Ovary (tissue), 9 donors: Measurements from ENCODE around the gene EXOC3. TPM values are rescaled to one million over a fixed set of nuclear protein-coding genes. Genes with fewer than 3 reads are reported as not detected.

Experiments
- DNase-seq, 5 donors: peaks; one replicate each; pipeline ENCODE4 v3.0.0-alpha.2; 2019 to 2020
- H3K27ac ChIP-seq, 2 donors: fragments of 200-600 bp; one replicate each; pipeline versions ENCODE4 v1.5.1 to v1.8.0; 2019 to 2022
- H3K27me3 ChIP-seq: fragments of 200-600 bp; one replicate; pipeline ENCODE4 v1.8.0; 2022
- H3K36me3 ChIP-seq: fragments of 200-600 bp; sonication (generic); one replicate; pipeline ENCODE4 v1.5.1; 2019
- H3K4me1 ChIP-seq: one replicate; pipeline ENCODE4 v1.8.1; 2013; ENCODE audit warnings: mild to moderate bottlenecking, moderate library complexity; ENCODE audit not compliant: insufficient read depth
- H3K4me3 ChIP-seq: fragments of 200-600 bp; sonication (generic); one replicate; pipeline ENCODE4 v1.5.1; 2017
- H3K9me3 ChIP-seq, 2 donors: fragments of 200-600 bp in 1 of 2; sonication (generic) in 1 of 2; one replicate each; pipeline versions ENCODE4 v1.5.1 to v1.8.1; 2013 to 2019; ENCODE audit warnings: mild to moderate bottlenecking in 1 of 2, moderate library complexity in 1 of 2
- EP300 ChIP-seq: sonication (generic); formaldehyde crosslinking; IDR thresholded peaks from one replicate; pipeline ENCODE4 v1.6.1; 2017; ENCODE audit warnings: antibody characterized with exemption
- POLR2A ChIP-seq: fragments of 450-650 bp; IDR thresholded peaks from one replicate; pipeline ENCODE4 v1.6.1; 2017; ENCODE audit warnings: antibody characterized with exemption, mild to moderate bottlenecking, moderate library complexity
- WGBS, 3 donors: extraction: QIAGEN DNeasy Blood & Tissue Kit in 1 of 3; methylation state at CpG; one replicate each; pipeline versions ENCODE4 v1.1.5 to v1.1.7; 2013 to 2017; 5-methylcytosine and 5-hydroxymethylcytosine counted together
- intact Hi-C, 4 donors: fragments of 100-400 bp; cut with DNase I; formaldehyde crosslinking; loops; one replicate each; pipeline versions ENCODE4 v1.11.0 to v1.15.1; 2022 to 2023
- polyA plus RNA-seq, 2 donors: library from polyadenylated mRNA; stranded (reverse); fragments of 200-250 nt in 1 of 2; fragments of 350-450 nt in 1 of 2; fragmentation: Illumina TruSeq in 1 of 2; extraction: RNeasy Lipid Tissue Mini Kit (QIAGEN cat#74804) in 1 of 2; gene quantifications; one replicate each; pipeline ENCODE4 v1.2.3, GENCODE V29; 2013 to 2014
- total RNA-seq, 7 donors: library from RNA; depleted of rRNA in 2 of 7; stranded (reverse); fragments of >200 nt in 2 of 7; fragmentation: NEBNext Ultra II Directional in 3 of 7; extraction: Animal tissue kit (Norgen Biotek cat#: 25700) in 3 of 7; gene quantifications; one replicate each; pipeline versions ENCODE4 v1.1.0 to v1.2.4, GENCODE V29; 2016 to 2023
- TF ChIP-seq, protein P1 (sequence below), 3 donors: fragments of 450-650 bp in 2 of 3; fragments of 200-600 bp in 1 of 3; IDR thresholded peaks; one replicate each; pipeline versions ENCODE4 v1.5.1 to v1.8.0; 2016 to 2022; ENCODE audit warnings: antibody characterized with exemption in 3 of 3, mild to moderate bottlenecking in 1 of 3
- donor health status: DM: no; HTN: no; CAD: no; lungs with moderate emphysema.
- donor health status: DM: no; HTN: no; CAD: no.
- donor health status: Bipolar disorder and iron deficiency.
- donor health status: DM: yes; HTN: yes; CAD: no.
- donor health status: DM: no; HTN: no; CAD: no.
- donor health status: DM: yes; HTN: yes; CAD: no.

EXOC3 gene
- total and polyA plus RNA-seq, 9 donors: 25.5 to 67.4 (median 49.4) TPM

DNA sequence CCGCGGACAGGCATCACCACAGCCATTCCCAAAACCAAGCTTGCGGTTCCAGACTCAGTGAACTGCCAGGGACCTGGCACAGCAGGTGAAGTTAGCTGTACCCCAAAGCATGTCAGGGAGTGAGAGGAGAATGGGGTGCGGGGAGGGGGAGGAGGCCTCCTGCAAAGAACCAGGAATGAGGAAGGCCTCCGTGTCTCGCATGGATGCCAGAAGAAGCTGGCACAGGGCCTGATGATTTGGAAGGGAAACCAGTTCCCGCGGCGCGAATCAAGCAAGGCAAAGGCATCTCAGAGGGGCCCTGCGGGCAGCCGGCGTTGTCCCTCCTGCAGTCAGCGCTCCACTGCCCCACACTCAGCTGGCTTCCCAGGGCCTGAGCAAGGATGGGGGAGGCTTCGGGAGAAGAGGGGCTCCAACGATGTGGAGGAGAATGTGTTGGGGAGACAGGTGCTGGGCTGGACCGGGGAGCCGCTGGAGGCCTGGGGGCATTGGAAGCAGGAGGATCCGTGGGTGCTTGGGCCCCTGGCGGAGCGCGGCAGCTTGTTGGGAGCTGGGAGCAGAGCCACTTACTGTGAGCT lies 66.7 kb downstream of the EXOC3 start:
- intact Hi-C loops: no loop called here
- H3K4me1 ChIP-seq: no peaks in the 10 kb centered on the region
- no peaks in the 10 kb centered on the region for H3K36me3 ChIP-seq
- no peak for DNase-seq
- H3K9me3 ChIP-seq: peaks cover 0 to under 1% of the 10 kb centered on the region in 2 donors
- TF ChIP-seq POLR2A (no peak), EP300 (no peak)
- no peaks in the 10 kb centered on the region for H3K27me3 ChIP-seq
- 64 to 75% (median 65%) methylated on average over 22 of the region's 22 CpGs for WGBS, 3 donors
- H3K27ac ChIP-seq: no peak overlapping the region
- no peak overlapping the region for H3K4me3 ChIP-seq

DNA sequence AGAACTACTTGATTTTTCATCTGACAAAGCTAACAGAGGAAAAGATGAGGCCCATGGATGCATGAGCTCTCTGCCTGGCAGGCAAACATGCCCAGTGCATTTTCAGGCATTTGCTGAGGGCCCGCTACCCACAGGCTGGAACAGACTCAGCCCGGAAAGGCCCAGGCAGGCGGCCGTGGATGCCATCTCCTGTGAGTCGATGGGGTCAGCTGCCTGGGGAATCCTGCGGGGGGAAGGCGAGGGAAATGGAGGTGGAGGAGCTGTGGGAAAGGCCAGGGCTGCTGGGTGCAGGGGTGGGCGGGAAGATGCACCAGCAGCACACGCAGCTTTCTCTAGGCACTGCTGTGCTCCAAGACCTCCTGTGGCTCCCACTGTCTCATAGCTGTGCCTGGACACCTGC lies 67.5 kb downstream of the EXOC3 start:
- no peak for DNase-seq
- TF ChIP-seq, protein P1, sequence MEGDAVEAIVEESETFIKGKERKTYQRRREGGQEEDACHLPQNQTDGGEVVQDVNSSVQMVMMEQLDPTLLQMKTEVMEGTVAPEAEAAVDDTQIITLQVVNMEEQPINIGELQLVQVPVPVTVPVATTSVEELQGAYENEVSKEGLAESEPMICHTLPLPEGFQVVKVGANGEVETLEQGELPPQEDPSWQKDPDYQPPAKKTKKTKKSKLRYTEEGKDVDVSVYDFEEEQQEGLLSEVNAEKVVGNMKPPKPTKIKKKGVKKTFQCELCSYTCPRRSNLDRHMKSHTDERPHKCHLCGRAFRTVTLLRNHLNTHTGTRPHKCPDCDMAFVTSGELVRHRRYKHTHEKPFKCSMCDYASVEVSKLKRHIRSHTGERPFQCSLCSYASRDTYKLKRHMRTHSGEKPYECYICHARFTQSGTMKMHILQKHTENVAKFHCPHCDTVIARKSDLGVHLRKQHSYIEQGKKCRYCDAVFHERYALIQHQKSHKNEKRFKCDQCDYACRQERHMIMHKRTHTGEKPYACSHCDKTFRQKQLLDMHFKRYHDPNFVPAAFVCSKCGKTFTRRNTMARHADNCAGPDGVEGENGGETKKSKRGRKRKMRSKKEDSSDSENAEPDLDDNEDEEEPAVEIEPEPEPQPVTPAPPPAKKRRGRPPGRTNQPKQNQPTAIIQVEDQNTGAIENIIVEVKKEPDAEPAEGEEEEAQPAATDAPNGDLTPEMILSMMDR (IDR thresholded peaks at IDR 0.05): no peak
- TF ChIP-seq EP300 (no peak), POLR2A (no peak)
- no peak overlapping the region for H3K4me3 ChIP-seq
- intact Hi-C loops: no loop called here
- H3K27ac ChIP-seq: no peak overlapping the region
- 69 to 73% (median 73%) methylated on average over 9 of the region's 9 CpGs for WGBS, 3 donors
- no peaks in the 10 kb centered on the region for H3K27me3 ChIP-seq
- no peaks in the 10 kb centered on the region for H3K9me3 ChIP-seq
- no peaks in the 10 kb centered on the region for H3K4me1 ChIP-seq
- H3K36me3 ChIP-seq: no peaks in the 10 kb centered on the region

DNA sequence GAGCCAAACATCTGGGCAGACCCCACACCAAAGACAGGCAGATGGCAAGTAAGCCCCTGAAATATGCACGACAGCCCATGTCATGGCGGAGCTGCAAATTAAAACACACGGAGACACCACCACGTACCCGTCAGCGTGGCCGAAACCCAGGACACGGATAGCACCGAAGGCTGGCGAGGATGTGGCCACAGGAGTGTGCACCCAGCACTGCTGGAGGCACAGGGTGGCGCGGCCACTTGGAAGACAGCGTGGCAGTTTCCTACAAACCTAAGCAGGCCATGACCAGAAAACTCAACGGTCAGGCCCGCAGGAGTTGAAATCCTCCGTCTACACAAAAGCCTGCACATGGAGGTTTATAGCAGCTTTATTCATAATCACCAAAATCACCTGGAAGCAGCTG lies 68.5 kb downstream of the EXOC3 start:
- Histone ChIP-seq H3K4me1 (no peaks in the 10 kb centered on the region), H3K4me3 (no peak overlapping the region), H3K27me3 (no peaks in the 10 kb centered on the region), H3K27ac (no peak overlapping the region), H3K9me3 (no peaks in the 10 kb centered on the region), H3K36me3 (no peaks in the 10 kb centered on the region)
- 86 to 92% (median 90%) methylated on average over 16 of the region's 16 CpGs for WGBS, 3 donors
- TF ChIP-seq, protein P1 (IDR thresholded peaks at IDR 0.05): no peak
- TF ChIP-seq EP300 (no peak), POLR2A (no peak)
- intact Hi-C loops: no loop called here
- no peak for DNase-seq

DNA sequence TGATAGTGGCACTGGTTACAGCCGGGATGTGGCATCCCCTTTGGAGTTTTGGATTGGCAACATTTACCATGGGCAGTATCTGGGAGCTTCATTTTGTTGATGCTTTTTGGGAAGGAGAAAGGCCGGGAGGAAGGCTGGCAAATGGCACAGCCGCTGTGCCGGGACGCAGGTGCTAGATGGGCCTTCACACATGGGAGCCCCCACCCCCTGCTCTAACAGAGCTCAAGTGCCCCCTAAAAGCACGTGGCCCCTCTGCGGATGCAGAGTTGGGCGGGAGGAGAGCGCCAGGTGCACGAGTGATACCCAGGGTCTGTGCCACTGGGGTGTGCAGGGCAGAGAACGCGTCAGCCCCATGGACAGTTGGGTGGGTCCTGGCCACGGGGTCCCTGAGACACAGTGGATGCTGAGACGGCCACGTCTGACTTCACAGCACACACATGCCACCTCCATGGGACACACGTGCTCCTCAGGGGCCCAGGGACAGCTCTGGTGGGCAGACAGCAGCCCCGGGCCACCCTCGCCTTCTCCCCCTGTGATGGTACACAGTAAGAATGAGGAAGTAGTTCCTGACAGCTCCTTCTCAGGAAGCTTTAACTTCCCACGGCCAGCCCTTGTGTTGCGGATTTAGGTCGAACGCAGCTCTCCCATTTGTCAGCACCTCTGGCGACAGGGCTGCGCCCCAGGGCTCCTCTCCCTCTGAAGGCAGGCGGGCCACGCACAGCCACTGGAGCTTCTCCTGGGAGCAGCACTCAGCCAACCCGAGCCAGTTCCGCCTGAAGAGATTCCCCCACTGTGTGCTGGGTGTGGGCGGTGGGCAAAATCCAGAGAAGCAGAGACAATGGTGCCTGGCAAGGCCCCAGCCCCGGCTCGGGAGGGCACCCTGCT lies 70.5 kb downstream of the EXOC3 start:
- 68 to 74% (median 70%) methylated on average over 31 of the region's 31 CpGs for WGBS, 3 donors
- no peak overlapping the region for H3K27ac ChIP-seq
- no peaks in the 10 kb centered on the region for H3K36me3 ChIP-seq
- no peak overlapping the region for H3K4me3 ChIP-seq
- H3K27me3 ChIP-seq: no peaks in the 10 kb centered on the region
- intact Hi-C loops: no loop called here
- TF ChIP-seq EP300 (no peak), POLR2A (no peak)
- TF ChIP-seq, protein P1 (IDR thresholded peaks at IDR 0.05): no peak
- no peaks in the 10 kb centered on the region for H3K9me3 ChIP-seq
- DNase-seq: no peak
- no peaks in the 10 kb centered on the region for H3K4me1 ChIP-seq

DNA sequence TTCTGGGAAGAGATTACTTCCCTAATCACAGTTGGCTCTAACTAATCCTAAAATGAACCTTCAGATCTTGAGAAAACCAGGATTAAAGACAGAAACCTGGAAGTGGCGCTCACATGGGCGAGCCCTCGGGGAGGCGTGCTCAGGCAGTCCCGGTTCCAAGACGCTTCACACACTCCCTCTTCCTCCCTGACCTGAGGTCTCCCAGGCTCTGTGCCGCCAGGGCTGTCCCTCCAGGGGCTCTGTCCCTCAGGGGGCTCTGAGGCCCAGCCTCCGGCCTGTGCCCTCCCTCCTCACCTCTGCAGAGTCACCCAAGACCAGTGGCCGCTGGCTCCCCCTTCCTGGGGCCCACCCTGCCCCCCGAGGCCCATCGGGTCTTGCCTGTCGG lies 71.1 kb downstream of the EXOC3 start:
- H3K9me3 ChIP-seq: no peaks in the 10 kb centered on the region
- H3K27me3 ChIP-seq: no peaks in the 10 kb centered on the region
- H3K4me3 ChIP-seq: no peak overlapping the region
- 61 to 68% (median 62%) methylated on average over 12 of the region's 12 CpGs for WGBS, 3 donors
- no peaks in the 10 kb centered on the region for H3K36me3 ChIP-seq
- intact Hi-C loops: no loop called here
- H3K27ac ChIP-seq: no peak overlapping the region
- no peak for DNase-seq
- no peaks in the 10 kb centered on the region for H3K4me1 ChIP-seq
- TF ChIP-seq EP300 (no peak), POLR2A (no peak)
- TF ChIP-seq, protein P1 (IDR thresholded peaks at IDR 0.05): no peak
